ENCODE data around the gene SLIT3.

Gene SLIT3

GRCh38 chr5:168681556-168682183, 619.3 kb downstream of the SLIT3 start:
- DNase-seq, result peak; percentile 29

GRCh38 chr5:168680395-168680794, 620.5 kb downstream of the SLIT3 start:
- DNase-seq, result no peak

- peak; percentile 78 for DNase-seq
Measured at GRCh38 chr5:168679515-168679920, 621.4 kb downstream of the SLIT3 start.

- no peak for DNase-seq
Measured at GRCh38 chr5:168676501-168676900, 624.4 kb downstream of the SLIT3 start.

GRCh38 chr5:168675883-168676408, 625.0 kb downstream of the SLIT3 start:
- DNase-seq, result no peak

- DNase-seq, result no peak
Measured at GRCh38 chr5:168674893-168675482, 626.0 kb downstream of the SLIT3 start.

GRCh38 chr5:168672888-168673287, 628.1 kb downstream of the SLIT3 start:
- no peak for DNase-seq

- DNase-seq, result no peak
Measured at GRCh38 chr5:168672016-168672415, 628.9 kb downstream of the SLIT3 start.

- DNase-seq, result no peak
Measured at GRCh38 chr5:168670881-168671575, 629.9 kb downstream of the SLIT3 start.

- DNase-seq, result no peak
Measured at GRCh38 chr5:168669668-168670378, 631.1 kb downstream of the SLIT3 start.

- no peak for DNase-seq
Measured at GRCh38 chr5:168669156-168669555, 631.8 kb downstream of the SLIT3 start.

GRCh38 chr5:168668078-168668477, 632.9 kb downstream of the SLIT3 start:
- DNase-seq, result no peak

- no peak for DNase-seq
Measured at GRCh38 chr5:168667301-168667840, 633.6 kb downstream of the SLIT3 start.

GRCh38 chr5:168666356-168666755, 634.6 kb downstream of the SLIT3 start:
- DNase-seq, result no peak

- DNase-seq, result no peak
Measured at GRCh38 chr5:168663276-168664004, 637.5 kb downstream of the SLIT3 start.

- no peak for DNase-seq
Measured at GRCh38 chr5:168661593-168662485, 639.1 kb downstream of the SLIT3 start.

- no peak for DNase-seq
Measured at GRCh38 chr5:168660691-168661090, 640.2 kb downstream of the SLIT3 start.

- DNase-seq, result no peak
Measured at GRCh38 chr5:168659286-168659847, 641.6 kb downstream of the SLIT3 start.

GRCh38 chr5:168658394-168658793, 642.5 kb downstream of the SLIT3 start:
- no peak for DNase-seq

GRCh38 chr5:168656633-168657032, 644.3 kb downstream of the SLIT3 start:
- no peak for DNase-seq

- DNase-seq, result no peak
Measured at GRCh38 chr5:168655316-168655715, 645.6 kb downstream of the SLIT3 start.

Measured in activated CD4-positive, alpha-beta T cell treated with anti-CD3 and anti-CD28 coated beads for 48 hours (primary cell).